GM12864 (cell line): ENCODE data around the gene CRAT.
"Not testable (repeated sequence)": the region's sequence is repeated elsewhere in the genome, so short reads cannot be mapped to it uniquely, and the experiment has no call there.

ENCODE experiments used
- DNase-seq: peaks from one replicate; pipeline ENCODE4 v3.0.0-alpha.2; 2011; ENCODE audit warnings: low read depth
- H3K4me3 ChIP-seq: 2 replicates; pipeline ENCODE4 v1.5.1; 2011; ENCODE audit warnings: mild to moderate bottlenecking, low read depth, low read length, control low read depth
- TF ChIP-seq, protein P1 (sequence below): IDR thresholded peaks from 2 replicates; pipeline ENCODE4 v1.5.1; 2011; ENCODE audit warnings: low read depth, mild to moderate bottlenecking, moderate library complexity, low read length, control low read depth, inconsistent platforms; ENCODE audit errors: missing control alignments

CRAT gene

GRCh38 chr9:129118799-129119198, 8.2 kb upstream of the CRAT start:
- no peak overlapping the region for H3K4me3 ChIP-seq
- TF ChIP-seq, protein P1, sequence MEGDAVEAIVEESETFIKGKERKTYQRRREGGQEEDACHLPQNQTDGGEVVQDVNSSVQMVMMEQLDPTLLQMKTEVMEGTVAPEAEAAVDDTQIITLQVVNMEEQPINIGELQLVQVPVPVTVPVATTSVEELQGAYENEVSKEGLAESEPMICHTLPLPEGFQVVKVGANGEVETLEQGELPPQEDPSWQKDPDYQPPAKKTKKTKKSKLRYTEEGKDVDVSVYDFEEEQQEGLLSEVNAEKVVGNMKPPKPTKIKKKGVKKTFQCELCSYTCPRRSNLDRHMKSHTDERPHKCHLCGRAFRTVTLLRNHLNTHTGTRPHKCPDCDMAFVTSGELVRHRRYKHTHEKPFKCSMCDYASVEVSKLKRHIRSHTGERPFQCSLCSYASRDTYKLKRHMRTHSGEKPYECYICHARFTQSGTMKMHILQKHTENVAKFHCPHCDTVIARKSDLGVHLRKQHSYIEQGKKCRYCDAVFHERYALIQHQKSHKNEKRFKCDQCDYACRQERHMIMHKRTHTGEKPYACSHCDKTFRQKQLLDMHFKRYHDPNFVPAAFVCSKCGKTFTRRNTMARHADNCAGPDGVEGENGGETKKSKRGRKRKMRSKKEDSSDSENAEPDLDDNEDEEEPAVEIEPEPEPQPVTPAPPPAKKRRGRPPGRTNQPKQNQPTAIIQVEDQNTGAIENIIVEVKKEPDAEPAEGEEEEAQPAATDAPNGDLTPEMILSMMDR: no peak
- no peak for DNase-seq

GRCh38 chr9:129113645-129114304, 3.2 kb upstream of the CRAT start:
- no peak for DNase-seq
- TF ChIP-seq, protein P1: no peak
- no peak overlapping the region for H3K4me3 ChIP-seq

DNA sequence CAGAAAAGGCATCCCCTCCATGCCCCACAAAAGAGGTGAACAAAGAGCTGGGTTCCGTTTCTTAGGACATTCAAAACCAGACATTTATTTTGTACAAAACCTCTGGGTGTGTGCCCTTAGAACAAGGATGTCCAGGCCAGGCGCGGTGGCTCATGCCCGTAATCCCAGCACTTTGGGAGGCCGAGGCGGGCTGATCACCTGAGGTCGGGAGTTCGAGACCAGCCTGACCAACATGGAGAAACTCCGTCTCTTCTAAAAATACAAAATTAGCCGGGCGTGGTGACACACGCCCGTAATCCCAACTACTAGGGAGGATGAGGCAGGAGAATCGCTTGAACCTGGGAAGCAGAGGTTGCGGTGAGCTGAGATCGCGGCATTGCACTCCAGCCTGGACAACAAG, 1.9 kb upstream of the CRAT start:
- H3K4me3 ChIP-seq: peak overlapping the region; percentile 81
- DNase-seq: not testable (repeated sequence)

DNA sequence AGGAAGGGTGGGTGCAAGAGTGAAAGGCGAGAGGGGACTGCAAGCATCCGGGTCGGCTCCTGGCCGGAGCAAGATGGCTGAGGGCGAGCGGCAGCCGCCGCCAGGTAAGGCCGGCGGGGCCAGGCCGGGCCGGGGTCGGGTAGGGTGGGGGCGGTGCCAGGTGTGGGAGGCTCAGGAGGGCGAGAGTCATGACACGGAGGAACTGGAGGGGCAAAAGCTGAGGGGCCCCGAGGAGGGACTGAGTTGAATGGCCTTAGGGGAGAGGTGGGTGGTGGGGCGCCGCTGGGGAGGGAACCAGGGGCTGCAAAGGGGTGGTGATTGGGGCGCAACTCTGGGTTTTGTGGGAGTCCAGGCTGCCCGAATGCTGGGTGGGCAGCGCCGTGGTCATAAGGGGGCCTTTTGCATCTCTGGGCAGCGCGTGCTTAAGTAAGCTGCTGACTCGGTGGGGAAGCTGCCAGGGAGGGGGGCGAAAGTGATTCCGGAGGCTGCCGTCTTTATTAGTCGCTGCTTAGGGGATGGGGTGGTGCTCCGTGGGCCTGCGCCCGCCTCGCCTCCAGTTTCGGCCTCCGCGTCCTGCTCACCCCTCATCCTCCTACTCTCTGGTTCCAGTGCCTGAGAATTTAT, 1.0 kb upstream of the CRAT start:
- TF ChIP-seq, protein P1: no peak
- no peak for DNase-seq
- peak overlapping the region; percentile 81 for H3K4me3 ChIP-seq

GRCh38 chr9:129109952-129110739, 447 bp downstream of the CRAT start:
- no peak for DNase-seq
- TF ChIP-seq, protein P1: no peak
- peak overlapping the region; percentile 71 for H3K4me3 ChIP-seq

GRCh38 chr9:129109537-129109903, 1.1 kb downstream of the CRAT start:
- H3K4me3 ChIP-seq: no peak overlapping the region
- TF ChIP-seq, protein P1: peak; percentile 16
- no peak for DNase-seq

DNA sequence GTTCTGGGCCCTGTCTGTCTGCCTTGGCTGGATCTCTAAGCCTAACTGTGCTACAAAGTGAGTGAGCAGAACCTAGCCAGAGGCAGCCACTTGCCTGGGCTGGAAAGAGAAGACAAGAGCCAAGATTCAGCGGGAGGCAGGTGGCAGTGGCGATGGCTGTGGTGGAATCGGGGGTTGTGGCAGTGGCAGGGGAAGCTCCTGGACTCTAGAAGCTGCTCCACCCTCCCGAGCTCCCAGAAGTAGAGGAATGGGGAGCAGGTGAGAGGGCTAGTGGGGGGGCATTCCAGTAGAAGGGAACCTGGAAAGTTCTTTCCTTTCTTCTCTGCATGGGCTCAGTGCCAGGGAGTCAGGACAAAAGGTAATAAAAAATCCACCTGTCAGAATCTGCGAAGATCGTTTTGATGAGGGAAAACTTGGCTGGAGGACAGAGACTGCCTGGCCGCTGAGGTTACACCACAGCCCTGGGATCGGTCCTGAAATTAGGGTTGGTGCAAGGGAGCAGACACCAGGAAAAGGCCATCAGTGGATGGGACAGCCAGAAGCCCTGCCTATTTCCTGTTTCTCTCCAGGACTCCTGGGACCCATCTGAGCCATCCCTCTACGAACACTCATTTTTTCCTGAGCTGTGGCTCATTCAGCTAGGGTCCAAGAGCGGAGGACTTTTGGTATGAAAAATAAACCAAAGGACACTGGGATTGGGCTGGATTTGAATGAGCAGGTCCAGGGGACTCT, 1.6 kb downstream of the CRAT start:
- TF ChIP-seq, protein P1: no peak
- H3K4me3 ChIP-seq: no peak overlapping the region
- DNase-seq: no peak
